Naive thymus-derived CD4-positive, alpha-beta T cell (primary cell): ENCODE measurements around the gene MYCT1. TPM values are rescaled to one million over a fixed set of nuclear protein-coding genes. Genes with fewer than 3 reads are reported as not detected.

ENCODE experiments used
- ATAC-seq: fragments of 150-1000 bp; cut with Tn5 transposase; 2 replicates; pipeline ENCODE4 v1.10.0; 2021; ENCODE audit warnings: mild to moderate bottlenecking, moderate library complexity
- CTCF ChIA-PET: fragments of 350-600 bp; sonication (Branson Sonifier 250); formaldehyde crosslinking; loops from one replicate; lab custom pipeline; 2021; ENCODE audit warnings: antibody characterized with exemption; lab: Charles Lee
- POLR2A ChIA-PET: fragments of 350-600 bp; sonication (Branson Sonifier 250); formaldehyde crosslinking; loops from one replicate; lab custom pipeline; 2021; ENCODE audit warnings: antibody characterized with exemption, inconsistent platforms; lab: Charles Lee
- DNase-seq, 9 donors: peaks; one replicate each; pipeline versions ENCODE4 v3.0.0 to v3.0.0-alpha.2; 2020 to 2022; ENCODE audit warnings: mixed read lengths in 1 of 9
- H3K27ac ChIP-seq: one replicate; pipeline ENCODE4 v1.7.0; 2013; ENCODE audit warnings: mild to moderate bottlenecking, low read depth, low read length, moderate library complexity
- H3K27me3 ChIP-seq, 2 donors: one replicate each; pipeline ENCODE4 v1.7.0; 2013; ENCODE audit warnings: low read length in 2 of 2, mild to moderate bottlenecking in 2 of 2, moderate library complexity in 2 of 2; ENCODE audit not compliant: control insufficient read depth in 2 of 2, insufficient read depth in 2 of 2
- H3K36me3 ChIP-seq, 3 experiments: 1 replicate in 2 of 3; 2 replicates in 1 of 3; pipeline ENCODE4 v1.7.0; 2013; ENCODE audit warnings: low read length in 3 of 3, mild to moderate bottlenecking in 3 of 3, moderate library complexity in 1 of 3; ENCODE audit not compliant: insufficient read depth in 3 of 3, control insufficient read depth in 2 of 3
- H3K4me1 ChIP-seq, 2 donors: one replicate each; pipeline ENCODE4 v1.7.0; 2013; ENCODE audit warnings: low read length in 2 of 2, mild to moderate bottlenecking in 2 of 2, moderate library complexity in 1 of 2; ENCODE audit not compliant: control insufficient read depth in 2 of 2, insufficient read depth in 2 of 2
- H3K4me3 ChIP-seq: 2 replicates; pipeline ENCODE4 v1.7.0; 2013; ENCODE audit warnings: mild to moderate bottlenecking, low read length
- H3K9me3 ChIP-seq, 3 experiments: 1 replicate in 2 of 3; 2 replicates in 1 of 3; pipeline ENCODE4 v1.7.0; 2013; ENCODE audit warnings: low read length in 3 of 3; ENCODE audit not compliant: control insufficient read depth in 2 of 3
- H3K27ac Mint-ChIP-seq, 9 donors: one replicate each; pipeline ENCODE4 v1.8.0; 2020 to 2022; ENCODE audit warnings: mixed read lengths in 9 of 9, mild to moderate bottlenecking in 8 of 9, moderate library complexity in 5 of 9, inconsistent platforms in 2 of 9
- H3K27me3 Mint-ChIP-seq, 5 donors: one replicate each; pipeline ENCODE4 v1.8.0; 2021 to 2022; ENCODE audit warnings: mixed read lengths in 5 of 5, mild to moderate bottlenecking in 1 of 5
- H3K36me3 Mint-ChIP-seq, 5 donors: one replicate each; pipeline ENCODE4 v1.8.0; 2020 to 2022; ENCODE audit warnings: mixed read lengths in 5 of 5, mild to moderate bottlenecking in 3 of 5, inconsistent platforms in 1 of 5
- H3K4me1 Mint-ChIP-seq, 7 donors: one replicate each; pipeline ENCODE4 v1.8.0; 2020 to 2022; ENCODE audit warnings: mixed read lengths in 7 of 7, mild to moderate bottlenecking in 3 of 7, inconsistent platforms in 1 of 7
- H3K4me3 Mint-ChIP-seq, 10 donors: one replicate each; pipeline ENCODE4 v1.8.0; 2020 to 2022; ENCODE audit warnings: mild to moderate bottlenecking in 10 of 10, mixed read lengths in 10 of 10, moderate library complexity in 6 of 10, inconsistent platforms in 2 of 10
- H3K9me3 Mint-ChIP-seq, 11 donors: one replicate each; pipeline ENCODE4 v1.8.0; 2020 to 2022; ENCODE audit warnings: mixed read lengths in 11 of 11, mild to moderate bottlenecking in 4 of 11, inconsistent platforms in 1 of 11, moderate library complexity in 1 of 11
- intact Hi-C, 2 donors: fragments of 100-400 bp; cut with micrococcal nuclease; formaldehyde crosslinking; loops; one replicate each; pipeline ENCODE4 v1.15.1; 2023
- polyA plus RNA-seq, 2 donors: library from polyadenylated mRNA; unstranded; fragments of 300-500 nt; fragmentation: Illumina TruSeq; gene quantifications; one replicate each; pipeline ENCODE4 v1.2.3, GENCODE V29; 2021
- total RNA-seq, 6 experiments: library from RNA in 5 of 6; stranded (reverse) in 5 of 6; gene quantifications; 1 replicate in 5 of 6; 2 replicates in 1 of 6; pipeline ENCODE4 v1.2.3 and lab custom pipeline; 2021 to 2026

The MYCT1 gene
- total and polyA plus RNA-seq, 7 experiments from 2014 or later: 0.24 to 1.0 TPM; not detected in 5

- H3K9me3 Mint-ChIP-seq: peaks cover 0 to 10% (median 4%) of the 10 kb centered on the region in 11 donors
- ChIA-PET POLR2A (no interaction called here), CTCF (no interaction called here)
- Histone ChIP-seq H3K27ac (no peak overlapping the region), H3K4me1 (no peaks in the 10 kb centered on the region), H3K9me3 (no peaks in the 10 kb centered on the region), H3K4me3 (no peak overlapping the region), H3K27me3 (no peaks in the 10 kb centered on the region), H3K36me3 (no peaks in the 10 kb centered on the region)
- peaks cover 10 to 28% (median 21%) of the 10 kb centered on the region in 5 donors for H3K27me3 Mint-ChIP-seq
- H3K4me3 Mint-ChIP-seq: no peak overlapping the region
- no peak for DNase-seq
- peaks cover 0 to 3% (median 0%) of the 10 kb centered on the region in 5 donors for H3K36me3 Mint-ChIP-seq
- ATAC-seq: no peak
- intact Hi-C loops: no loop called here
- H3K27ac Mint-ChIP-seq: no peak overlapping the region
- H3K4me1 Mint-ChIP-seq: peaks cover 0 to 5% (median 0%) of the 10 kb centered on the region in 7 donors
Measured at GRCh38 chr6:152705327-152705726, 7.6 kb downstream of the MYCT1 start.

DNA sequence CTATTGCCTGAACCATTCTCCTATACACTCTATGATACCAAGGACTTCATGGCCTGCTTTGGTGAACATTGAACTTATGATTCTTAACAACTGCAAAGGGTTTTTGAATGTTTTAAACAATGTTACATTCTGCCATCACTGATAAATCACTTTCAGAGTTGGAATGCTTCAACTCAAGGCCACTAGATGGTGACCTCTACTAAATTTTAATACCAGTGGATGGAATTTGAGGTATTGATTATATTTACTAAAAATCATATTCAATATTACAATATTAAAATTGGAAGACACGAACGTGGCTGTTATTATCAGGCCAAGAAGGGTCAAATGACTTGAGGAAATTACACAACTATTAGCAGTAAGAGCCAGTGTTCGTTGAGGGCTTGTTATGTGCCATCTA lies 18.6 kb downstream of the MYCT1 start:
- no peaks in the 10 kb centered on the region for H3K36me3 ChIP-seq
- no peaks in the 10 kb centered on the region for H3K27me3 ChIP-seq
- ATAC-seq (no peak), DNase-seq (no peak)
- H3K4me3 ChIP-seq: no peak overlapping the region
- no peak overlapping the region for H3K27ac Mint-ChIP-seq
- ChIA-PET POLR2A (no interaction called here), CTCF (no interaction called here)
- no peaks in the 10 kb centered on the region for H3K4me1 ChIP-seq
- peaks cover 0 to 6% (median 0%) of the 10 kb centered on the region in 5 donors for H3K27me3 Mint-ChIP-seq
- H3K27ac ChIP-seq: no peak overlapping the region
- no peaks in the 10 kb centered on the region for H3K4me1 Mint-ChIP-seq
- no peak overlapping the region for H3K4me3 Mint-ChIP-seq
- no peaks in the 10 kb centered on the region for H3K36me3 Mint-ChIP-seq
- peaks cover 0 to 20% (median 14%) of the 10 kb centered on the region in 11 donors for H3K9me3 Mint-ChIP-seq
- H3K9me3 ChIP-seq: no peaks in the 10 kb centered on the region
- intact Hi-C loops: no loop called here

GRCh38 chr6:152720974-152721373 lies 23.3 kb downstream of the MYCT1 start:
- H3K4me1 Mint-ChIP-seq: no peaks in the 10 kb centered on the region
- Histone ChIP-seq H3K27ac (no peak overlapping the region), H3K27me3 (no peaks in the 10 kb centered on the region), H3K4me1 (no peaks in the 10 kb centered on the region), H3K36me3 (no peaks in the 10 kb centered on the region), H3K4me3 (no peak overlapping the region), H3K9me3 (no peaks in the 10 kb centered on the region)
- H3K36me3 Mint-ChIP-seq: no peaks in the 10 kb centered on the region
- H3K27me3 Mint-ChIP-seq: peaks cover 0 to 17% (median 5%) of the 10 kb centered on the region in 5 donors
- H3K27ac Mint-ChIP-seq: no peak overlapping the region
- ATAC-seq (no peak), DNase-seq (no peak)
- no peak overlapping the region for H3K4me3 Mint-ChIP-seq
- ChIA-PET CTCF (no interaction called here), POLR2A (no interaction called here)
- intact Hi-C loops: no loop called here
- H3K9me3 Mint-ChIP-seq: peaks cover 0 to 5% (median 0%) of the 10 kb centered on the region in 11 donors

GRCh38 chr6:152721956-152722355 lies 24.3 kb downstream of the MYCT1 start:
- Histone ChIP-seq H3K27ac (no peak overlapping the region), H3K36me3 (no peaks in the 10 kb centered on the region), H3K4me1 (no peaks in the 10 kb centered on the region), H3K27me3 (no peaks in the 10 kb centered on the region), H3K9me3 (no peaks in the 10 kb centered on the region), H3K4me3 (no peak overlapping the region)
- intact Hi-C loops: no loop called here
- Mint-ChIP-seq H3K4me3 (no peak overlapping the region), H3K9me3 (peaks cover 0 to 5% (median 0%) of the 10 kb centered on the region in 11 donors), H3K27me3 (peaks cover 0 to 17% (median 5%) of the 10 kb centered on the region in 5 donors), H3K27ac (no peak overlapping the region), H3K4me1 (no peaks in the 10 kb centered on the region), H3K36me3 (no peaks in the 10 kb centered on the region)
- no peak for DNase-seq
- POLR2A ChIA-PET: no interaction called here
- ATAC-seq: no peak
- CTCF ChIA-PET: no interaction called here

GRCh38 chr6:152723398-152723797 lies 25.7 kb downstream of the MYCT1 start:
- Mint-ChIP-seq H3K9me3 (peaks cover 0 to 7% (median 0%) of the 10 kb centered on the region in 11 donors), H3K4me3 (no peak overlapping the region), H3K36me3 (no peaks in the 10 kb centered on the region), H3K27ac (no peak overlapping the region), H3K27me3 (peaks cover 0 to 17% (median 5%) of the 10 kb centered on the region in 5 donors), H3K4me1 (no peaks in the 10 kb centered on the region)
- no peak for DNase-seq
- no peak for ATAC-seq
- Histone ChIP-seq H3K4me3 (no peak overlapping the region), H3K27me3 (no peaks in the 10 kb centered on the region), H3K4me1 (no peaks in the 10 kb centered on the region), H3K27ac (no peak overlapping the region), H3K9me3 (no peaks in the 10 kb centered on the region), H3K36me3 (no peaks in the 10 kb centered on the region)
- intact Hi-C loops: no loop called here
- POLR2A ChIA-PET: no interaction called here
- CTCF ChIA-PET: no interaction called here

DNA sequence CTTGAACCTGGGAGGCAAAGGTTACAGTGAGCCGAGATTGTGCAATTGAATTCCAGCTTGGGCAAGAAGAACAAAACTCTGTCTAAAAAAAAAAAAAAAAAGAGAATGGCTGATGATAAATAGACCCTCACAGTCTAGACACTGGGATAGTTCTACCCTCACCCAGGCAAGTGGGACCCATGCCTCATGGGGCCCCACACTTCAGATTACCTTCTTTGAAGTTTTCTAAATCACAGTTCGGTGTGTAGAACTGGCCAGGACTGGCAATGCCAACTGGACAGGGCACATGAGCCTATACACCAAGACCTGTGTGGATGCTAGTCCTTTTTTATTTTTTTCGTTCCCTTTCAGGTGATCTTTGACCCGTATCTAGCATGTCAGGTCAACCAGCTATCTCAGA lies 28.6 kb downstream of the MYCT1 start:
- Mint-ChIP-seq H3K4me3 (no peak overlapping the region), H3K27me3 (peaks cover 0 to 17% (median 5%) of the 10 kb centered on the region in 5 donors)
- intact Hi-C loops: no loop called here

DNA sequence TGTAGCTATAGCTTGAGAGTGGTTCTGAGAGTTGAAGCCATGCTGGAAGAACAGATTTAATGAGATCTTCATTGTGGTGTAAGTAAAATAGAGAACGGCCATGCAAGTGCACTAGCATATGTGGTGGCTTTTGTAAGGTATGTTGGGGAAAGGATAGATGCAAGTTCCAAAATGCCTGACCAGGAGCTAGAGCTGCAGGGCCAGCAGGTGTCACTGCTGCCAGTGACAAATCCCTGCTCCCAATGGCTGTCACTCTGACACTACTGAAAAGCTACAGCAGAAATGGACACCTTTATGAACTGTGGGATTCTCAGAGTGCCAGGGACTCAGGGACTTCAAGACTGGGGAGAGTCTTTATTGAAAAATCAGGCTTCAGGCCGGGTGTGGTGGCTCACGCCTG lies 29.8 kb downstream of the MYCT1 start:
- H3K36me3 Mint-ChIP-seq: no peaks in the 10 kb centered on the region
- no peak overlapping the region for H3K4me3 Mint-ChIP-seq
- Histone ChIP-seq H3K4me1 (no peaks in the 10 kb centered on the region), H3K4me3 (no peak overlapping the region), H3K9me3 (no peaks in the 10 kb centered on the region), H3K27me3 (no peaks in the 10 kb centered on the region), H3K36me3 (no peaks in the 10 kb centered on the region), H3K27ac (no peak overlapping the region)
- H3K4me1 Mint-ChIP-seq: no peaks in the 10 kb centered on the region
- intact Hi-C loops: no loop called here
- H3K9me3 Mint-ChIP-seq: peaks cover 0 to 7% (median 0%) of the 10 kb centered on the region in 11 donors
- peaks cover 0 to 10% (median 5%) of the 10 kb centered on the region in 5 donors for H3K27me3 Mint-ChIP-seq
- no peak overlapping the region for H3K27ac Mint-ChIP-seq
- ChIA-PET CTCF (no interaction called here), POLR2A (no interaction called here)
- no peak for DNase-seq
- no peak for ATAC-seq

More for the DNA sequence above, 28.6 kb downstream of the MYCT1 start:
- POLR2A ChIA-PET: no interaction called here
- Histone ChIP-seq H3K9me3 (no peaks in the 10 kb centered on the region), H3K27ac (no peak overlapping the region), H3K4me3 (no peak overlapping the region), H3K4me1 (no peaks in the 10 kb centered on the region), H3K36me3 (no peaks in the 10 kb centered on the region), H3K27me3 (no peaks in the 10 kb centered on the region)
- Mint-ChIP-seq H3K9me3 (peaks cover 0 to 7% (median 0%) of the 10 kb centered on the region in 11 donors), H3K27ac (no peak overlapping the region), H3K36me3 (no peaks in the 10 kb centered on the region), H3K4me1 (no peaks in the 10 kb centered on the region)
- ATAC-seq (no peak), DNase-seq (no peak)
- CTCF ChIA-PET: no interaction called here
